MM.1S (cell line): ENCODE data around the gene NT5C3A.

Source experiments
- EZH2 ChIP-seq: fragments of 300-600 bp; sonication (generic); optimal IDR thresholded peaks from 2 replicates; pipeline ENCODE3; 2017; ENCODE audit warnings: low read depth, mild to moderate bottlenecking, antibody characterized with exemption, low read length, mixed read lengths
- TF ChIP-seq, protein P1 (sequence below): fragments of 300-600 bp; sonication (generic); IDR thresholded peaks from 2 replicates; pipeline ENCODE4 v1.5.1; 2016; ENCODE audit warnings: antibody characterized with exemption, low read length, mixed read lengths

DNA sequence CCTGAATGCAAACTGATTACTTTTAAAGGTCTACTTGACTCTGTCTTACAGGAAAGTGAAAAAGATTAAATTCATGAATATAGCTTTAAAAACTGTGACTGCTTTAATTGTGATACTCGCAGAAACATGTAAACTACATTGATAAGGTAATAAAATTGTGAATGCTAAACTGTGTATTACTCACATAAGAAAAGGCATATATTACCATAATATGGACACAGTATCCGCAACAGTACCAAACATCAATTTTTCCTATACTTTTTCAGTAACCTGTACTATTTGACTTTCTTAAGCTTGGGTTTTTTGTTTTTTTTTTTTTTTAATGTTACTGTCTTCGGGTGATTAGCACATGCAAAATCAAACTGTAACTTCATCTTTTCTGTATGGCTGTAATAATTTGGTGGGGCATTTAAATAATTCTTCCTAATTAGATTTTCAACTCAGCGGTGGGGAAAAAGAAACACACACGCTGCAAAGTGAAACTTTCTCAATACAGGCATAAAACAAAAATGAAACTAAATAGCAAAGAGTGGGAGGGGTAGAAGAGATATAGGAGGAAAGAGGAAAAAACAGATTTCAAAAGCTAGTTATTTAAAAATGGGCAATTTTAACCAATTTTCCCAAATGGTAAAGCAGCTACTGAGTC is 23.2 kb downstream of the NT5C3A start:
- TF ChIP-seq EZH2, result no peak
- TF ChIP-seq, protein P1, sequence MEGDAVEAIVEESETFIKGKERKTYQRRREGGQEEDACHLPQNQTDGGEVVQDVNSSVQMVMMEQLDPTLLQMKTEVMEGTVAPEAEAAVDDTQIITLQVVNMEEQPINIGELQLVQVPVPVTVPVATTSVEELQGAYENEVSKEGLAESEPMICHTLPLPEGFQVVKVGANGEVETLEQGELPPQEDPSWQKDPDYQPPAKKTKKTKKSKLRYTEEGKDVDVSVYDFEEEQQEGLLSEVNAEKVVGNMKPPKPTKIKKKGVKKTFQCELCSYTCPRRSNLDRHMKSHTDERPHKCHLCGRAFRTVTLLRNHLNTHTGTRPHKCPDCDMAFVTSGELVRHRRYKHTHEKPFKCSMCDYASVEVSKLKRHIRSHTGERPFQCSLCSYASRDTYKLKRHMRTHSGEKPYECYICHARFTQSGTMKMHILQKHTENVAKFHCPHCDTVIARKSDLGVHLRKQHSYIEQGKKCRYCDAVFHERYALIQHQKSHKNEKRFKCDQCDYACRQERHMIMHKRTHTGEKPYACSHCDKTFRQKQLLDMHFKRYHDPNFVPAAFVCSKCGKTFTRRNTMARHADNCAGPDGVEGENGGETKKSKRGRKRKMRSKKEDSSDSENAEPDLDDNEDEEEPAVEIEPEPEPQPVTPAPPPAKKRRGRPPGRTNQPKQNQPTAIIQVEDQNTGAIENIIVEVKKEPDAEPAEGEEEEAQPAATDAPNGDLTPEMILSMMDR, result no peak
